HG02623 (cell line): Measurements from ENCODE around the gene SLC16A5.

Experiments used
- ATAC-seq: cut with Tn5 transposase; IDR thresholded peaks from one replicate; pipeline ENCODE4 v1.9.1; 2021; ENCODE audit warnings: moderate library complexity; ENCODE audit not compliant: unreplicated experiment

SLC16A5 gene

GRCh38 chr17:75155191-75155601, 67.4 kb downstream of the SLC16A5 start:
- no peak for ATAC-seq
